ENCODE measurements around the gene MAPK1. TPM values are rescaled to one million over a fixed set of nuclear protein-coding genes. Genes with fewer than 3 reads are reported as not detected.

The MAPK1 gene
- total and polyA plus RNA-seq, 9 of the 15 experiments (the other 6 are each of a cell fraction or from before 2014, with no cell fraction given) = 46.3 to 575 (median 283) TPM

GRCh38 chr22:21904250-21904789 lies 36.9 kb upstream of the MAPK1 start (continued):
- TF ChIP-seq RAD51 (IDR thresholded peaks at IDR 0.05; ENCODE audit: borderline replicate concordance, low read depth) = no peak
- TF ChIP-seq E2F4 (CRISPR knock-in tag; IDR thresholded peaks at IDR 0.05; ENCODE audit: low read depth) = no peak
- TF ChIP-seq REST (IDR thresholded peaks at IDR 0.05; ENCODE audit: borderline replicate concordance) = no peak
- TF ChIP-seq REST (CRISPR knock-in tag; IDR thresholded peaks at IDR 0.05; ENCODE audit: low read depth) = no peak
- TF ChIP-seq FOXJ2 (tag; IDR thresholded peaks at IDR 0.05) = no peak
- TF ChIP-seq ZNF668 (CRISPR knock-in tag; IDR thresholded peaks at IDR 0.05) = no peak
- no peak for TF ChIP-seq CBX5 (IDR thresholded peaks at IDR 0.05; ENCODE audit: borderline replicate concordance, low read depth)
- 0 out of 2 replicates have a peak, but pooled peaks have one; percentile 79 for TF ChIP-seq HDAC6 (IDR thresholded peaks at IDR 0.05; ENCODE audit: low read depth, low read length)
- no peak for TF ChIP-seq ZNF146 (CRISPR knock-in tag; IDR thresholded peaks at IDR 0.05; ENCODE audit: unreplicated experiment)
- no peak for TF ChIP-seq ZNF124 (CRISPR knock-in tag; IDR thresholded peaks at IDR 0.05)
